ENCODE measurements around the gene BACH2. TPM values are rescaled to one million over a fixed set of nuclear protein-coding genes. Genes with fewer than 3 reads are reported as not detected.

Gene BACH2
- total and polyA plus RNA-seq, 7 donors = under 0.01 to 5.6 (median 1.4) TPM

GRCh38 chr6:89887452-89888137 is 409.0 kb downstream of the BACH2 start:
- no peaks in the 10 kb centered on the region for H3K36me3 ChIP-seq
- H3K4me1 ChIP-seq = no peaks in the 10 kb centered on the region
- peaks cover 7 to 38% (median 8%) of the 10 kb centered on the region in 3 donors for H3K27me3 ChIP-seq
- no peaks in the 10 kb centered on the region for H3K9me3 ChIP-seq
- no peak for TF ChIP-seq EP300 (IDR thresholded peaks at IDR 0.05)
- no peak for TF ChIP-seq POLR2A (IDR thresholded peaks at IDR 0.05)
- TF ChIP-seq POLR2AphosphoS5 (IDR thresholded peaks at IDR 0.05) = no peak
- TF ChIP-seq CTCF (IDR thresholded peaks at IDR 0.05) = no peak
- H3K4me3 ChIP-seq = no peak overlapping the region
- DNase-seq = no peak
- intact Hi-C loops (cut with DNase I) = no loop called here
- H3K27ac ChIP-seq = no peak overlapping the region
- 29 to 51% methylated on average over 43 of the region's 43 CpGs for WGBS, 2 donors

- DNase-seq = no peak
- TF ChIP-seq EP300 (IDR thresholded peaks at IDR 0.05) (no peak), POLR2A (IDR thresholded peaks at IDR 0.05) (no peak), CTCF (IDR thresholded peaks at IDR 0.05) (no peak), POLR2AphosphoS5 (IDR thresholded peaks at IDR 0.05) (no peak)
- Histone ChIP-seq H3K4me1 (no peaks in the 10 kb centered on the region), H3K36me3 (no peaks in the 10 kb centered on the region), H3K27me3 (peaks cover 7 to 28% (median 8%) of the 10 kb centered on the region in 3 donors), H3K4me3 (no peak overlapping the region), H3K27ac (no peak overlapping the region), H3K9me3 (no peaks in the 10 kb centered on the region)
- 91 to 95% methylated on average over 44 of the region's 44 CpGs for WGBS, 2 donors
- intact Hi-C loops (cut with DNase I) = no loop called here
Observed at GRCh38 chr6:89886378-89887120, 410.1 kb downstream of the BACH2 start.

Small RNA genes lying within 50 kb of the gene (small RNA-seq; reads per million reads assigned to genes)
- gene MIR4464 (0 reads per million in 3 donors), gene RF00019 (0 reads per million in 3 donors), gene RN7SKP110 (0 reads per million in 3 donors)
